ENCODE measurements around the gene COL6A1.

The COL6A1 gene

DNA sequence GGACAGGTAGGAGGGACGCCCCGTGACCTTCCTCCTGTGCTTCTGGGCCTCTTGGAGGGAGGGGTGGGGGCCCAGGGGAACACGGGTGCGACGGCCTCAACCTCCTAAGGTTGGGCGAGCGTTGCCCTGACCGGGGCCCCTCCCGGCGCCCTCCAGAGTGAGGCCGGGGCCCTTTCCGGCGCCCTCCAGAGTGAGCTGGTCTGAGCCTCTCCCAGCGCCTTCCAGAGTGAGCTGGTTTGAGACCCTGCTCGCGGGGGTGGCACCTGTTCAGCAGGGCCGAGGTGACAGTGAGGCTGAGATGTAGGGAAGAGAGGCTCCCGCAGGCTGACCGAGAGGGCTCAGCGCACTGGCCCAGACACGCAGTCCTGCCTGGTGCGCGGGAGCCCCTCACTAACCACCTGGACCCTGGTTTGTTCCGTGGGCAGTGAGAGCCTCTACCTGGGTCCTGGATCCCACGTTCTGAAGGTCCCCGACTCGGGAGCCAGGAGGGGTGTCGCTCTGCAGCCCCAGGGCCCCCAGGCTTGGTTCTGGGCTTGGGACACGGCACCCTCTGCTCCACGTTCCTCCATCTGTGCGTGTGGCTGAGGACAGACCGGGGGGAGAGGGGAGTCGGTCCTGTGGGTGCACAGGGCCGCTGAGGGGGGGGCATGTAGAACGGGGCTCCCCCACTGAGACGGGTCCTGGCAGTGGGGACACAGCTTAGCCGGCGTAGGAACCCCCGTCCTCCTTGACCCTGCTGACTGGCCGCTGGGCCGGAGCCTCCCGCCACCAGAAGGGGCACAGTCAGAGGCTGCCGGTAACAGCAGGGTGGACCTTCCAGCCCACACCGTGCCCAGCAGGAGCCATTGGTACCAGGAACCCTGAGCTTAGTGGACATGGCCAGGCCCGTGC is 1.4 kb downstream of the COL6A1 start:
- Histone ChIP-seq H3K36me3 (replicated peaks) (peaks cover 36% of the 10 kb centered on the region), H3K27ac (peak overlapping the region; percentile 76), H3K4me3 (ENCODE audit: low read depth, low read length) (peak overlapping the region; percentile 99), H3K27me3 (replicated peaks) (no peaks in the 10 kb centered on the region)
- DNase-seq: no peak
- in situ Hi-C loops (cut with HindIII; ENCODE audit: low pct_ligation_motif_present, low sequenced_read_pairs): no loop called here
- TF ChIP-seq, protein P1, sequence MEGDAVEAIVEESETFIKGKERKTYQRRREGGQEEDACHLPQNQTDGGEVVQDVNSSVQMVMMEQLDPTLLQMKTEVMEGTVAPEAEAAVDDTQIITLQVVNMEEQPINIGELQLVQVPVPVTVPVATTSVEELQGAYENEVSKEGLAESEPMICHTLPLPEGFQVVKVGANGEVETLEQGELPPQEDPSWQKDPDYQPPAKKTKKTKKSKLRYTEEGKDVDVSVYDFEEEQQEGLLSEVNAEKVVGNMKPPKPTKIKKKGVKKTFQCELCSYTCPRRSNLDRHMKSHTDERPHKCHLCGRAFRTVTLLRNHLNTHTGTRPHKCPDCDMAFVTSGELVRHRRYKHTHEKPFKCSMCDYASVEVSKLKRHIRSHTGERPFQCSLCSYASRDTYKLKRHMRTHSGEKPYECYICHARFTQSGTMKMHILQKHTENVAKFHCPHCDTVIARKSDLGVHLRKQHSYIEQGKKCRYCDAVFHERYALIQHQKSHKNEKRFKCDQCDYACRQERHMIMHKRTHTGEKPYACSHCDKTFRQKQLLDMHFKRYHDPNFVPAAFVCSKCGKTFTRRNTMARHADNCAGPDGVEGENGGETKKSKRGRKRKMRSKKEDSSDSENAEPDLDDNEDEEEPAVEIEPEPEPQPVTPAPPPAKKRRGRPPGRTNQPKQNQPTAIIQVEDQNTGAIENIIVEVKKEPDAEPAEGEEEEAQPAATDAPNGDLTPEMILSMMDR (IDR thresholded peaks at IDR 0.05; ENCODE audit: low read depth, low read length, missing control alignments): peak; percentile 29

DNA sequence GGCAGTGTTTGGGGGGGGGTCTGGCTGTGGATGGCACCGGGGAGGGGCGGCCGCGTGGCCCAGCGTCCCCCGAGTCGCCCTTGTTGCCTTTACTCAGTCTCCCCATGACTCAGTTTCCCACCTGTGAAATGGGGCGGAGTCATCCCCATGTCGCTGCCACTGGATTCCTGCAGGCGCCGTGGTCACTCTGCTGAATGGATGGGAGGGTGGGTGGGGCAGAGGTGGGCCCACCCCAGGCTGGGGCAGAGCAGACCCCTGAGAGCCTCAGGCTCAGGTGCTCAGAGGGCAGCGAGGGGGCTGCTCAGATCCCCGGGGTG is 2.0 kb downstream of the COL6A1 start:
- H3K36me3 ChIP-seq (replicated peaks): peaks cover 39% of the 10 kb centered on the region
- in situ Hi-C loops (cut with HindIII; ENCODE audit: low pct_ligation_motif_present, low sequenced_read_pairs): no loop called here
- H3K4me3 ChIP-seq (ENCODE audit: low read depth, low read length): peak overlapping the region; percentile 99
- DNase-seq: no peak
- no peak overlapping the region for H3K27ac ChIP-seq
- no peaks in the 10 kb centered on the region for H3K27me3 ChIP-seq (replicated peaks)
- TF ChIP-seq, protein P1 (IDR thresholded peaks at IDR 0.05; ENCODE audit: low read depth, low read length, missing control alignments): no peak

DNA sequence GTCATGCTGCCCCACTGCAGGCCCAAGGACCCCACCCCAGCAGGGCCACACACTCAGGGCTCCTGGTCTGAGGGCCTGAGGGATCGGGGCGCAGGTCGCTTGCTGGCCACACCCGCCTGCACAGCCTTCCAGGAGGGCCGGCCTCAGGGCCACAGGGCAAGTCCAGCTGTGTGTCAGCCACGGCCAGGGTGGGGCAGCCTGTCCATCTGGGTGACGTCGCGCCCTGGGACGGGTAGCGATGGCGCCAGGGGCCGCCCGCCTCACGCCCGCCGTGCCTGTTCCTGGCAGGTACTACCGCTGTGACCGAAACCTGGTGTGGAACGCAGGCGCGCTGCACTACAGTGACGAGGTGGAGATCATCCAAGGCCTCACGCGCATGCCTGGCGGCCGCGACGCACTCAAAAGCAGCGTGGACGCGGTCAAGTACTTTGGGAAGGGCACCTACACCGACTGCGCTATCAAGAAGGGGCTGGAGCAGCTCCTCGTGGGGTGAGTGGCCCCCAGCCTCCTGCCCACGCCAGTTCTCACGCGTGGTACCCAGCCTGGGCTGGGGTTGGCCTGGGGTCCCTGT is 2.5 kb downstream of the COL6A1 start:
- no peak for DNase-seq
- H3K36me3 ChIP-seq (replicated peaks): peaks cover 44% of the 10 kb centered on the region
- in situ Hi-C loops (cut with HindIII; ENCODE audit: low pct_ligation_motif_present, low sequenced_read_pairs): no loop called here
- TF ChIP-seq, protein P1 (IDR thresholded peaks at IDR 0.05; ENCODE audit: low read depth, low read length, missing control alignments): no peak
- H3K4me3 ChIP-seq (ENCODE audit: low read depth, low read length): peak overlapping the region; percentile 99
- no peak overlapping the region for H3K27ac ChIP-seq
- H3K27me3 ChIP-seq (replicated peaks): no peaks in the 10 kb centered on the region

DNA sequence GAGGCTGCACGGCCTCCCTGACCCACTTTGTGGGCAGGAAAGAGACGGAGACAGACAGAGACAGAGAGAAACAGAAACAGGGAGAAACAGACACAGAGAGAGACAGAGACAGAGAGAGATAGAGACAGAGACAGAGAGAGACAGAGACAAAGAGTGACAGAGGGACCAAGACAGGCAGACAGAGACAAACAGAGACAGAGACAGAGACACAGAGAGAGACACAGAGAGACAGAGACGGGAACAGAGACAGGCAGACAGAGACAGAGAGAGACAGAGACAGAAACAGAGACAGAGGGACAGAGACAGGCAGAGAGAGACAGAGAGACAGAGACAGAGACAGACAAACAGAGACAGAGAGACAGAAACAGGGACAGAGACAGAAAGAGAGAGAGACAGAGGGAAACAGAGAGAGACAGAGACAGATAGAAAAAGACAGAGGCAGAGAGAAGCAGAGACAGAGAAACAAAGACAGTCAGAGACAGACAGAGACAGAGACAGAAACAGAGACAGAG is 3.1 kb downstream of the COL6A1 start:
- Histone ChIP-seq H3K27ac (no peak overlapping the region), H3K36me3 (replicated peaks) (peaks cover 47% of the 10 kb centered on the region), H3K4me3 (ENCODE audit: low read depth, low read length) (peak overlapping the region; percentile 99), H3K27me3 (replicated peaks) (no peaks in the 10 kb centered on the region)
- no peak for DNase-seq
- TF ChIP-seq, protein P1 (IDR thresholded peaks at IDR 0.05; ENCODE audit: low read depth, low read length, missing control alignments): no peak
- in situ Hi-C loops (cut with HindIII; ENCODE audit: low pct_ligation_motif_present, low sequenced_read_pairs): no loop called here

DNA sequence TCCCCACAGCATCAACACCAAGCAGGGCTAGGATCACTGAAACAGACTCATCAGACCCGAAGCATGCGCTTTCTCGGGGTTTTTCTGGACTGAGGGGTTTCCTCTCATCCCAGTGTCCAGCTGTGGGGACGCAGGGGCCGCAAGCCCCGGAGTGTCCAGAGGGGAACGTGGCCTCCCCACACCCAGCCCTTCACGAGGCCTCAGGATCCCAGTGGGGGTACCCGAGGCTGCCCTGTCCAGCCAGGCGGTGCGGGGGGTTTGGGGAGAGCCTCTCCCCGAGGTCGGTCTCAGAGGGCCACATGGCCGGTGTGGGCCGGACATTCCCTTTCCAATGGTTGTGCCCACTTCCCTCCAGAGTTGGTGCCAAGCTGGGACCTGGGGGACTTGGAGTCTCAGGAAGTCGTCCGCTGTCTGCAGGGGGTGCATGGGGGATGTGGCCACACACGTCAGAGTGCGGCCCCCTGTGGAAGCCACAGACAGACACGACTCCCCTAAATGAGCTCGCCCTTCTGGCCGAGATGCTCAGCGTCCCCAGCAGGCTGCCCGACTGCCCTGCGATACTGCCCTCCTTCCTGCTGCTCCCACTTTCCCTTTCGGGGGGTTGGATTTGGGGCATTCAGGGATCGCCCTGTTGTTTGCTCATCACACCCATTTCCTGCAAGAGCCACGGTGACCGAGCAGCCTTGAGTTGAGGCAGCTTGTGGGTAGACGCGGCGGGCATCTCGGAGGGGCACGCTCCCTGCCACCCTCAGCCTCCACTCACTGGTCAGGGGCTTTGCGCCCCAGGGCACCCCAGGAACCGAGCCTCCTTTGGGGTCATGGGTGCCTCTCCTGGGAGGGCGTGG is 4.1 kb downstream of the COL6A1 start:
- Histone ChIP-seq H3K27me3 (replicated peaks) (no peaks in the 10 kb centered on the region), H3K27ac (no peak overlapping the region), H3K4me3 (ENCODE audit: low read depth, low read length) (peak overlapping the region; percentile 5), H3K36me3 (replicated peaks) (peaks cover 55% of the 10 kb centered on the region)
- in situ Hi-C loops (cut with HindIII; ENCODE audit: low pct_ligation_motif_present, low sequenced_read_pairs): no loop called here
- TF ChIP-seq, protein P1 (IDR thresholded peaks at IDR 0.05; ENCODE audit: low read depth, low read length, missing control alignments): no peak
- no peak for DNase-seq

Measured in brain microvascular endothelial cell (primary cell).